ENCODE measurements around the gene TAGAP. TPM values are rescaled to one million over a fixed set of nuclear protein-coding genes. Genes with fewer than 3 reads are reported as not detected.
"Not testable (repeated sequence)": the region's sequence is repeated elsewhere in the genome, so short reads cannot be mapped to it uniquely, and the experiment has no call there.

Gene TAGAP
- total RNA-seq, 1 donor from 2014 or later = 0.41 TPM

DNA sequence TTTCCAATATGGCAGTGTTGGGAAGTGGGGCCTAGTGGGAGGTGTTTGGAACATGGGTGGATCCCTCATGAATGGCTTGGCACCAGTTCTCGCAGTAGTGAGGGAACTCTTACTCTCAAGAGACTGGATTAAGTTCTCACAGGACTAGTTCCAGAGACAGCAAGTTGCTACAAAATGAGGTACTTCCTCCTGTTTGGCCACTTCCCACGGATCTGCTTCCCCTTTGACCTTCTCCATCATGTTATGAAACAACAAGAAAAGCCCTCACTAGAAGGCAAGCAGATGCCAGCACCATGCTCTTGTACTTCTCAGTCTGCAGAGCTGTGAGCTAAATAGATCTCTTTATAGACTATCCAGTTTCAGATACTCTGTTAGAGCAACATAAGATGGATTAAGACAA lies 47.9 kb downstream of the TAGAP start:
- Mint-ChIP-seq H3K9me3 (ENCODE audit: unreplicated experiment) (no peaks in the 10 kb centered on the region), H3K36me3 (ENCODE audit: low read depth, unreplicated experiment) (peaks cover 3% of the 10 kb centered on the region), H3K4me3 (ENCODE audit: unreplicated experiment) (no peak overlapping the region), H3K4me1 (ENCODE audit: unreplicated experiment) (peaks cover 17% of the 10 kb centered on the region), H3K27me3 (ENCODE audit: unreplicated experiment) (no peaks in the 10 kb centered on the region), H3K27ac (ENCODE audit: unreplicated experiment) (no peak overlapping the region)
- TF ChIP-seq, protein P1, sequence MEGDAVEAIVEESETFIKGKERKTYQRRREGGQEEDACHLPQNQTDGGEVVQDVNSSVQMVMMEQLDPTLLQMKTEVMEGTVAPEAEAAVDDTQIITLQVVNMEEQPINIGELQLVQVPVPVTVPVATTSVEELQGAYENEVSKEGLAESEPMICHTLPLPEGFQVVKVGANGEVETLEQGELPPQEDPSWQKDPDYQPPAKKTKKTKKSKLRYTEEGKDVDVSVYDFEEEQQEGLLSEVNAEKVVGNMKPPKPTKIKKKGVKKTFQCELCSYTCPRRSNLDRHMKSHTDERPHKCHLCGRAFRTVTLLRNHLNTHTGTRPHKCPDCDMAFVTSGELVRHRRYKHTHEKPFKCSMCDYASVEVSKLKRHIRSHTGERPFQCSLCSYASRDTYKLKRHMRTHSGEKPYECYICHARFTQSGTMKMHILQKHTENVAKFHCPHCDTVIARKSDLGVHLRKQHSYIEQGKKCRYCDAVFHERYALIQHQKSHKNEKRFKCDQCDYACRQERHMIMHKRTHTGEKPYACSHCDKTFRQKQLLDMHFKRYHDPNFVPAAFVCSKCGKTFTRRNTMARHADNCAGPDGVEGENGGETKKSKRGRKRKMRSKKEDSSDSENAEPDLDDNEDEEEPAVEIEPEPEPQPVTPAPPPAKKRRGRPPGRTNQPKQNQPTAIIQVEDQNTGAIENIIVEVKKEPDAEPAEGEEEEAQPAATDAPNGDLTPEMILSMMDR (IDR thresholded peaks at IDR 0.05; ENCODE audit: unreplicated experiment) = no peak
- no peak for DNase-seq (ENCODE audit: low spot score)

DNA sequence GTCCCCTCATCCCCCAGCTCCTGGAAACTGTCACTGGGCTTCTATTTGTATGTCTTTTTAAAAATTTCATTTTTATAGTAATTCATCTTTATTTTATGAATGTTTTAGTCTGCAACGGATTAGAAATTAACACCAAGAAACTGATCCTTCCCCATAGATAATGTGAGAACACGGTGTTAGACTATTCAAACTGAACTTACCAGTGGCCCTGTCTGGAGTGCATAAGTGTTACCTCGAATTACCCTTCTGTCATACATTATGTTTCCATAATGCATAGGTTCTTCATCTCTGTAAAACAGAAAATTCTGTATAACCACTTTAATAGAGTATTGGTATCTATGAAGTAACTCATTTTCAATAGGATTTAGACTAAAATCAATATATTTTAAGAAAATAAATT lies 51.2 kb downstream of the TAGAP start:
- H3K4me1 Mint-ChIP-seq (ENCODE audit: unreplicated experiment) = peaks cover 6% of the 10 kb centered on the region
- no peak overlapping the region for H3K27ac Mint-ChIP-seq (ENCODE audit: unreplicated experiment)
- no peak overlapping the region for H3K4me3 Mint-ChIP-seq (ENCODE audit: unreplicated experiment)
- peaks cover 4% of the 10 kb centered on the region for H3K36me3 Mint-ChIP-seq (ENCODE audit: low read depth, unreplicated experiment)
- no peaks in the 10 kb centered on the region for H3K9me3 Mint-ChIP-seq (ENCODE audit: unreplicated experiment)
- no peak for DNase-seq (ENCODE audit: low spot score)
- H3K27me3 Mint-ChIP-seq (ENCODE audit: unreplicated experiment) = peaks cover 2% of the 10 kb centered on the region
- TF ChIP-seq, protein P1 (IDR thresholded peaks at IDR 0.05; ENCODE audit: unreplicated experiment) = no peak

DNA sequence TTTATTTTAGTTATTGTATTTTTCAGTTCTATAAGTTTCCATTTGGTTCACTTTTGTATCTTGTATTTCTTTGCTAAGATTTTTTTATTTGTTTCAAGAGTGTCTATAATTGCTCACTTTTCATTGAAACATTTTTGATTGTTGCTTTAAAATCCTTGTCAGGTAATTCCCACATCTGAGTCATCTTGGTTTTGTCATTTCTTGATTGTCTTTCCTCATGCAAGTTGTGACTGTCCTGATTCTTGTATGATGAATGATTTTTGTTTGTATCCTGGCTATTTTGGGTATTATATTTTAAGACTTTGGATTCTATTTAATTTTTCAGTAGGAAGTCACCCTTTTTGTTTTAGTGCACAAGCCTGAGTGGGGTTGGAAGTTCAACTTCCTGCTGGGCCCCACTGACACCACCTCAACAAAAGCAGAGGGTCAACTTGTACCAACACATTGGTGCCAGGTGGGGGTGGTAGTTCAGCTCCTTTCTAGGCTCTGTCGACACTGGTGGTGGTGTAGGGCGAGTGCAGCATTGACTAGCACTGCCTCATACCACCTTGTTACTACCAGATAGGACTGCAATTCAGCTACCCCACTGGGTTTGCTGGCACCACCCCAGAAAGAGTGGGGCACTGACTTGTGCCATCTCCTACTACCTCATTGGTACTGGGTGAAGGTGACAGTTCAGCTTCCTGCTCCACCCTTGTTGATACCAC lies 53.6 kb downstream of the TAGAP start:
- Mint-ChIP-seq H3K4me1 (ENCODE audit: unreplicated experiment) (peaks cover 6% of the 10 kb centered on the region), H3K9me3 (ENCODE audit: unreplicated experiment) (no peaks in the 10 kb centered on the region), H3K36me3 (ENCODE audit: low read depth, unreplicated experiment) (peaks cover 4% of the 10 kb centered on the region), H3K27ac (ENCODE audit: unreplicated experiment) (no peak overlapping the region), H3K27me3 (ENCODE audit: unreplicated experiment) (peaks cover 2% of the 10 kb centered on the region), H3K4me3 (ENCODE audit: unreplicated experiment) (no peak overlapping the region)
- TF ChIP-seq, protein P1 (IDR thresholded peaks at IDR 0.05; ENCODE audit: unreplicated experiment) = no peak
- no peak for DNase-seq (ENCODE audit: low spot score)

DNA sequence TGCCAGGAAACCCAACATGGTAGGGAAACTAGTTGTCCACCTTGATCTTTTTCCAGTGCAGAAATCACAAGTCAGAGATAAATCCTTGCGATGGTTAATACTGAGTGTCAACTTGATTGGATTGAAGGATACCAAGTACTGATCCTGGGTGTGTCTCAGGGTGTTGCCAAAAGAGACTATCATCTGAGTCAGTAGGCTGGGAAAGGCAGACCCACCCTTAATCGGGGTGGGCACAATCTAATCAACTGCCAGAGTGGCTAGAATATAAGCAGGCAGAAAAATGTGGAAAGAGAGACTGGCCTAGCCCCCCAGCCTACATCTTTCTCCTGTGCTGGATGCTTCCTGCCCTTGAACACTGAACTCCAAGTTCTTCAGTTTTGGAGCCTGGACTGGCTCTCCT lies 55.1 kb downstream of the TAGAP start:
- not testable (repeated sequence) for H3K9me3 Mint-ChIP-seq (ENCODE audit: unreplicated experiment); H3K27ac Mint-ChIP-seq (ENCODE audit: unreplicated experiment); H3K4me3 Mint-ChIP-seq (ENCODE audit: unreplicated experiment); H3K4me1 Mint-ChIP-seq (ENCODE audit: unreplicated experiment); DNase-seq (ENCODE audit: low spot score); H3K27me3 Mint-ChIP-seq (ENCODE audit: unreplicated experiment); H3K36me3 Mint-ChIP-seq (ENCODE audit: low read depth, unreplicated experiment)

- H3K9me3 Mint-ChIP-seq (ENCODE audit: unreplicated experiment) = no peaks in the 10 kb centered on the region
Observed at GRCh38 chr6:158988477-158988876, 56.3 kb downstream of the TAGAP start.

More at GRCh38 chr6:158988477-158988876, 56.3 kb downstream of the TAGAP start:
- peaks cover 2% of the 10 kb centered on the region for H3K27me3 Mint-ChIP-seq (ENCODE audit: unreplicated experiment)
- no peak overlapping the region for H3K27ac Mint-ChIP-seq (ENCODE audit: unreplicated experiment)
- DNase-seq (ENCODE audit: low spot score) = no peak
- TF ChIP-seq, protein P1 (IDR thresholded peaks at IDR 0.05; ENCODE audit: unreplicated experiment) = no peak
- H3K4me3 Mint-ChIP-seq (ENCODE audit: unreplicated experiment) = no peak overlapping the region
- peaks cover 4% of the 10 kb centered on the region for H3K36me3 Mint-ChIP-seq (ENCODE audit: low read depth, unreplicated experiment)
- peaks cover 3% of the 10 kb centered on the region for H3K4me1 Mint-ChIP-seq (ENCODE audit: unreplicated experiment)
